Loucy (cell line): Measurements from ENCODE around the gene MESD.

Experiments used
- EZH2phosphoT487 ChIP-seq: fragments of 200-600 bp; IDR thresholded peaks from 2 replicates; pipeline ENCODE4 v1.6.1; 2018; ENCODE audit warnings: antibody characterized with exemption, mild to moderate bottlenecking, moderate library complexity, borderline replicate concordance
- TF ChIP-seq, protein P1 (sequence below): fragments of 200-600 bp; sonication (generic); conservative IDR thresholded peaks from 2 replicates; pipeline ENCODE4 v1.5.1; 2014; ENCODE audit warnings: mild to moderate bottlenecking, antibody characterized with exemption, low read length

GRCh38 chr15:81026836-81027599 lies 37.4 kb upstream of the MESD start:
- TF ChIP-seq, protein P1, sequence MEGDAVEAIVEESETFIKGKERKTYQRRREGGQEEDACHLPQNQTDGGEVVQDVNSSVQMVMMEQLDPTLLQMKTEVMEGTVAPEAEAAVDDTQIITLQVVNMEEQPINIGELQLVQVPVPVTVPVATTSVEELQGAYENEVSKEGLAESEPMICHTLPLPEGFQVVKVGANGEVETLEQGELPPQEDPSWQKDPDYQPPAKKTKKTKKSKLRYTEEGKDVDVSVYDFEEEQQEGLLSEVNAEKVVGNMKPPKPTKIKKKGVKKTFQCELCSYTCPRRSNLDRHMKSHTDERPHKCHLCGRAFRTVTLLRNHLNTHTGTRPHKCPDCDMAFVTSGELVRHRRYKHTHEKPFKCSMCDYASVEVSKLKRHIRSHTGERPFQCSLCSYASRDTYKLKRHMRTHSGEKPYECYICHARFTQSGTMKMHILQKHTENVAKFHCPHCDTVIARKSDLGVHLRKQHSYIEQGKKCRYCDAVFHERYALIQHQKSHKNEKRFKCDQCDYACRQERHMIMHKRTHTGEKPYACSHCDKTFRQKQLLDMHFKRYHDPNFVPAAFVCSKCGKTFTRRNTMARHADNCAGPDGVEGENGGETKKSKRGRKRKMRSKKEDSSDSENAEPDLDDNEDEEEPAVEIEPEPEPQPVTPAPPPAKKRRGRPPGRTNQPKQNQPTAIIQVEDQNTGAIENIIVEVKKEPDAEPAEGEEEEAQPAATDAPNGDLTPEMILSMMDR, result no peak
- no peak for TF ChIP-seq EZH2phosphoT487
